NCI-H526 (cell line): ENCODE results near the gene KRT76.
"Not testable (repeated sequence)": the region's sequence is repeated elsewhere in the genome, so short reads cannot be mapped to it uniquely, and the experiment has no call there.

ENCODE experiments used
- DNase-seq, 2 experiments: peaks; one replicate each; lab custom pipeline; 2025; lab: John Stamatoyannopoulos, UW

Gene KRT76

DNA sequence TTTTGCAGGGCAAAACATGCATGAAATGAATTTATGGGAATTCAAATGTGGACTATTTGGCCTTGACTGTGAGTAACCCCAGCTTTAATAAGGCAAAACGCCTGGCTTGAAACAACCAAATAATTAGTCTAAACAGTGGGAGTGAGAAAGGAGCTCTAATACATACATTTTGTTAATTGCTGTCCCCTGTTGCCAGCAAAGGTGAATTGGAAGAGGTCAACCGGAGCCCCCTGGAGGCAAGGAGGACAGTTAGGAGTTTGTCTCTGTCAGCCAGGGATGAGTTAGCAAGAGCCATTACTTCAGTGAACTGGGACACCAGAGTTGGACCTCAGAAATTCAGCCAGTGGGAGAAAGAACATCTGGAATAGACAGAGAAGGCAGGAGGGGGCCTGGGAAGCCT is 17.4 kb downstream of the KRT76 start:
- no peak for DNase-seq

- DNase-seq = no peak
These were observed 17.9 kb downstream of the KRT76 start for GRCh38 chr12:52759218-52759617.

DNA sequence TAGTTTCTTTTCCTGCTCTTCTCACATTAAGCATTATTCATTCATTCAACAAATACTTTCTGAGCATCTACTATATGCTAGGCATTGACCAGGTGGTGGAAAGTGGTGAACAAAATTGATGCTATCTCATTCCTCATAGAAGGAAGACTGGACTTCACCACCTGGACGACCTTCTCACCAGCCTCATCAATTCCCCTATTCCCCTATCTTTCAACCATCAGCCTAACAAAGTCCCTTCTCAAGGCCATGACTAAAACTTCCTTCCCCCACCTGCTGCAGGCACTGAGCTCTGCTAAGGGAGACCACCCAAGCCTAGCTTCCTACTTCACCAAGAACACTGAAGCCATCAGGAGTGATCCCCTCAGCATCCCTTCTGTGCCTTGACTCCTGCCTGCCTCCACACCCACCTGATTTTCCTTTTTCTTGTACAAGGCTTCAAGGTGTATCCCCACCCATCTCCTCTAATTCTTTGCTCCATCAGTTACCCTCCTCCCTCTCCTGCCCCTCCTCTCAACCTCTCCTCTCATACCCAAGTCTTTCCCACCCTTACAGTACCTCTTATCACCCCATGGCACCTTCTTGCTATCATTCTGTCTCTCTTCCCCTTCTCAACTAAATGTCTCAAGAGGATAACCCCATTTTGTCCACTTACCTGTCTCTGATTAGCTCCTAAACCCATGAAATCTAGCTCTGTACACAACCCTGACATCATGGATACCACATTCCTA is 19.5 kb downstream of the KRT76 start:
- DNase-seq = no peak

GRCh38 chr12:52756281-52756960 is 20.7 kb downstream of the KRT76 start:
- no peak for DNase-seq

DNA sequence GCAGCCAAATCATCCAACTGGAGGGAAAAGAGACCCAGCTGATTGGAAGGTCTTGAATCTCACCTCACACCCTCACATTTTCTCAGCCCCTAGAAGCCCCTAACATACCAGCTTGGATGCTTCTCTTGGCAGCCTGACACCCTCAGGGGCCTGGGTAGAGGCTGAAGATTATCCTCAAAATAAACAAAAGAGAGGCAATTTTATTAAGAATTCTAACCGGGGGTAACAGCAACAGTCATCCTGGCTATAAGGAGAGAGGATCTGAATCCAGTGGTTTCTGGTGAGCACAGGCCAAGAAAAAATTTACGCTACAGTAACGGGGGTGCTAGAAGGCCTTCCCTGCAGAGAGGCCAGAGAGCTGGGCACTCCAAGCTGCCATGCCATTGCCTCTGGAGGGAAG is 21.6 kb downstream of the KRT76 start:
- DNase-seq = no peak

DNA sequence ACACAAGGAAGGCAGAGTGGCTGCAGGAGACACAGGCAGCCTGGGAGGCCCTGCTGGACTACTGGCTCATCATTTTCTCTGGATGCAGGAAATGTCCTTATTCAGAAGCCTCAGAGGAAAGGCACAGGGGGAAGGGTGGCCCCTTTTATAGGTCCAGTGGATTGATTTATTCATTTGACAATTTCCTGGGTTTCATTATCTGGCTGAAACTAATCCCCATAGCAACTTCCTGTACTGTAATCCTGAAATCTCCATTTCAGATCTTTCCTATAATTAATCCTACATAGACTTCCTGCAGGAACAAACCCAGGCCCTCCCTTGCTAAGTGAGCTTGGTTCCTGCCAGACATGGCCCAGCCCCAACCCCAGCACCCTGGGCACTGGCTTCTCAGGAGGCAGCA is 23.0 kb downstream of the KRT76 start:
- DNase-seq = no peak

GRCh38 chr12:52753283-52753682 is 23.9 kb downstream of the KRT76 start:
- DNase-seq = no peak

- no peak for DNase-seq
These were observed 24.6 kb downstream of the KRT76 start for GRCh38 chr12:52752516-52752915.

GRCh38 chr12:52751795-52752194 is 25.4 kb downstream of the KRT76 start:
- no peak for DNase-seq

DNA sequence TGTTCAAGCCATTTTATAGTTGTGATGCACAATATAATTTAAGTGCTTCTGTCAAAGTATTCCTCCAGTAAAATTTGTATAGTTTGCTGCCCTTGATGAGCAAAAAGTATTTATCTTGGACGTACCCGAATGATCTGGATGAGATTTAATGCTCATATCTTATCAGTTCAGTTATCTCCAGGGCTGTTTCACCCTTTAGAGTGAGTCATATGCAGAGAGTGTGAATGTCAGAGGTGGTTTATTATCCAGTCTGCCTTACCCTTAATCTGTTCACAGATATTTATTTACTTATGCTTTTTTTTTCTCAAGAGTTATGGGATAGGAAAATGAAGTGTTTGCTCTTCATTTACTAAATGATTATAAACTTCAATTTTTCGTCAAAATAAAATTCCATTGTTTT is 26.6 kb downstream of the KRT76 start:
- not testable (repeated sequence) for DNase-seq

- no peak for DNase-seq
These were observed 27.3 kb downstream of the KRT76 start for GRCh38 chr12:52749827-52750226.

GRCh38 chr12:52748578-52748977 is 28.6 kb downstream of the KRT76 start:
- no peak for DNase-seq

GRCh38 chr12:52745554-52745953 is 31.6 kb downstream of the KRT76 start:
- DNase-seq = no peak

GRCh38 chr12:52744493-52745156 is 32.5 kb downstream of the KRT76 start:
- no peak for DNase-seq

DNA sequence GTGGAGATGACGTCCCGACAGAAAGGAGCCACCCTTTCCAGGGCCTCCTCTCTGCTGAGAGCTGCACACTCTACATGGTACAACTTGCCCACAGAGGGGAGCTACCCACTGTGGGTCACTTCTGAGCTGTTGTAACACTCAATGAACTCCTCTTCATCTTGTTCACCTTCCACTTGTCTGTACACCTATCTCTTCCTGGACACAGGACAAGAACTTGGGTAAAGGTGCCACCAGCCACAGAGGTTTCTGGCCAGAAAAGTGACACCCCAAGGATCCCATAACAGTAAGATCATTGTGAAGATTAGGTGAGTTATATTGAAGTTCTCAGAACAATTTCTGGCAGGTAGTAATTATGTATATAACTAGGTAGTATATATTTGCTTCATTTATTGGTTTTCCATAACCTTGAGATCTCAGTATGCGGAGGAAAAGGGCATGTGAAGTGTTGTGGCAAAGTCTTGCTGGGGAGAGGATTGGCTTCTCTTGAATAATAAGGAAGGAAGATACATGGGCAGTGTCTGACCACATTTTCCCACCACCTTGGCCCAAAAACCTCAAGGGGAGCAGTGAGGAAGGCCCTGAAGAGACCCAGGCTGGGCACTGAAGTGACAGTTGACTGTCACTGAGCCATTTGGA is 34.2 kb downstream of the KRT76 start:
- no peak for DNase-seq

DNA sequence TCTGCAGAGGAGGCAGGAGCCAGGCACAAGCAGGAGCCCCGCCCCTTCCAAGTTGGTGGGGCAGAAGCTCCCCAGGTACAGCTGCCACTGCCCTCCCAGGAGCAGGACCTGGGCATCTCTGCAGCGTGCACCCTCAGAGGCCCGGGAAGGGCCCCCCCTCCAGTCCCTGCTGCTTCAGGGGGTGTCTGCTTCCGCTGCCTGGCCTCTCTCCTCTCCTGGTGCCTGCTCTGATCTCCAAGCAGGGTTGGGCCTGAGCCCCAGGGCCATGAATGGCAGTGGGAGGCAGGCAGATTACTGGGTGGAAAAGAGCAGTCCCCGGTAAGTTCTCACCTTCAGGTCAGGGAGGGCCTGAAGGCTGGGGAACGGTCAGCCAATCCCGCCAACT is 35.0 kb downstream of the KRT76 start:
- DNase-seq = no peak

GRCh38 chr12:52741375-52742195 is 35.6 kb downstream of the KRT76 start:
- DNase-seq = no peak

DNA sequence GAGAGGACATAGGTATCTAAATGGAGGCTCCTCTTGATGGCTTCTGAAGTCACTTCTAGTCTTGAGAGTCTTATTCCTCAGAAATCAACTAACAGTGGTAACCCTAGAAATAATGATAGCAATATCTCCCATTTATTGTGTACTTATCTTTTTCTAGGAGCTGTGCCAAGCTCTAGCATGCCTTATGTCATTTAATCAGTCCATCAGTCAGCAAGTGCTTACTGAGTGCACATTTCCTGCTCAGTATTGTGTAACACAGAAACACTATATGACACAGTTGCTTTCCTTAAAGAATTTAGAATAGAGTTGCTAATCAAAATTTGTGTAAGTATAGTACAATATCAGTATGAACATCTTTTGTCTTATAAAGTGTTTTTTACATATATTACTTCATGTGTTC is 36.6 kb downstream of the KRT76 start:
- DNase-seq = no peak

DNA sequence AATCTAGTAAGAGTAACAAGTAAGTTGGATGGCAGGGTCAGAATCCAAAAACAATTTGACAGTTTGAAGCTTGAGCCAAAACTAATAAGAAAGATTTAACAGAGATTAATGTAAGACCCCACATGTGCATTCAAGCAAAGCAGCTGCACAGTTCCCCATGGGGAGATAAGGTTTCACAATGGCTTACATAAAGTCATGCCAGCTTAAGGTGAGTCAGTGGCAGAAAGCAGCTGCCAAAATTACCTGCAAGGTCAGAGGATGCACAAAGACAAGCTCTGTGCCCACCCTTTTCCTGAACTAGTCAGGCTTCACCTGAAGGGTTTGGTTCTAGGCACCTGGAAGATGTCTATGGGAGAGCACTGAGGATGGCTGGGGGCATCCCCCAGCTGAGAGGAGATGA is 37.2 kb downstream of the KRT76 start:
- no peak for DNase-seq

DNA sequence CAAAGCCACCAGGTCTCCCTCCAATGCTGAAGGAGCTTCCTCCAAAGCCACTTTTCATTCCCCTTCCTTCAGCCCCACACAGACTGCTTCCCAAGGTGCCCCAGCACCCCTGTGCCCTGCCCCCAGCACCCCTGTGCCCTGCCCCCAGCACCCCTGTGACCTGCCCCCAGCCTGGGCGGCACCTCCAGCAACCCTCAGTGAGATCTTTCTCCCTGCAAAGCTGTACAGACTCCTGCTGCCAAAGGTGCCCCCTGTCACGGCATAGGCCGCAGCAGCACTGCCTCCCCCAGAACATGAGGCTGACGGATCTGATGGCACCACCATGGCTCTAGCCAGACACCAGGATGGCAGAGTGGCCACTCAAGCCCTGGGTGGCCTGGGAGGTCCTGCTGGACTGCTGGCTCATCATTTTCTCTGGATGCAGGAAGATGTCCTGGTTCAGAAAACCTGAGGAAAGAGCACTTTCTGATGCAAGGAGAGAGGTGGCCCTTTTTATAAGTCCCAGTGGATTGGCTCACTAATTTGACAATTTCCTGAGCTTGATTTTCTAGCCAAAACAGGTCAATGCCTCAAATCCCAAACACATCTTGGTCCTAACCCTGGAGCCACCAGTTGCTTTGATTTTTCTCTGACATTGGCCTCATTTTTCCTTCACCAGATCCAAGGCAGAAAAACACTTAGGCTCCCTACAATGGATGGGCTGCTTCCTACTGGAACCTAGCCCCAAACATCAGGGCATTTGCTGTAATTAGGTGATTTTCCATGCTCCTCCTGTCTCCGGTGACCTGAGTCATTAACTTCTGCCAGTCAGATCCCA is 41.1 kb downstream of the KRT76 start:
- DNase-seq = no peak

GRCh38 chr12:52735106-52735505 is 42.0 kb downstream of the KRT76 start:
- DNase-seq = no peak
